Midbrain (tissue), 1 donor: ENCODE data around the gene SLC22A1.
"Not testable (repeated sequence)": the region's sequence is repeated elsewhere in the genome, so short reads cannot be mapped to it uniquely, and the experiment has no call there.

Experiments
- DNase-seq: peaks from one replicate; lab custom pipeline; 2025; lab: John Stamatoyannopoulos, UW

SLC22A1 gene

GRCh38 chr6:160137989-160138835 lies 16.6 kb downstream of the SLC22A1 start:
- DNase-seq = peak; percentile 33

GRCh38 chr6:160138839-160139419 lies 17.3 kb downstream of the SLC22A1 start:
- DNase-seq = no peak

DNA sequence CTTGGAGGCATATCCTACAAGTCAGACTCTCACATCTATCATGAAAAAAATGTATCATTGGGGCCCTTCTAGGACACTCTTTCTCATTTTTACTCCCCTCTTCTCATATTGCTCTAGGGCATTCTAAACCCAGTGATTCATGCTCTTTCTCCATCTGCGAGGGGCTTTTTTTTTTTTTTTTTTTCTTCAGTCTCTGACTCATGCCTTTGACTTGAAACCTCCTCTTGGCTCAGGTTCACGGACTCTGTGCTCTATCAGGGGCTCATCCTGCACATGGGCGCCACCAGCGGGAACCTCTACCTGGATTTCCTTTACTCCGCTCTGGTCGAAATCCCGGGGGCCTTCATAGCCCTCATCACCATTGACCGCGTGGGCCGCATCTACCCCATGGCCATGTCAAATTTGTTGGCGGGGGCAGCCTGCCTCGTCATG lies 17.8 kb downstream of the SLC22A1 start:
- no peak for DNase-seq

DNA sequence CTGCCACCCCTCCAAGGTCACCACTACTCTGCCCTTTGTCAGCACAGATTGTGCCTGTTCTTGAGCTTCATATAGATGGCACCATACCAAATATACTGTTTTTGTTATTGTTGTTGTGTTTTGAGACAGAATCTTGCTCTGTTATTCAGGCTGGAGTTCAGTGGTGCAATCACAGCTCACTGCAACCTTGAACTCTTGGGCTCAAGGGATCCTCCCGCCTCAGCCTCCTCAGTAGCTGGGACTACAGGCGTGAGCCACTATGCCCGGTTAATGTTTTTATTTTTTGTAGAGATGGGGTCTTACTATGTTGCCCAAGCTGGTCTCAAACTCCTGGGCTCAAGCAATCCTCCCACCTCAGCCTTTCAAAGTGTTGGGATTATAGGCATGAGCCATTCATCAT lies 18.9 kb downstream of the SLC22A1 start:
- DNase-seq = not testable (repeated sequence)

- no peak for DNase-seq
Observed at GRCh38 chr6:160141001-160141726, 19.5 kb downstream of the SLC22A1 start.

DNA sequence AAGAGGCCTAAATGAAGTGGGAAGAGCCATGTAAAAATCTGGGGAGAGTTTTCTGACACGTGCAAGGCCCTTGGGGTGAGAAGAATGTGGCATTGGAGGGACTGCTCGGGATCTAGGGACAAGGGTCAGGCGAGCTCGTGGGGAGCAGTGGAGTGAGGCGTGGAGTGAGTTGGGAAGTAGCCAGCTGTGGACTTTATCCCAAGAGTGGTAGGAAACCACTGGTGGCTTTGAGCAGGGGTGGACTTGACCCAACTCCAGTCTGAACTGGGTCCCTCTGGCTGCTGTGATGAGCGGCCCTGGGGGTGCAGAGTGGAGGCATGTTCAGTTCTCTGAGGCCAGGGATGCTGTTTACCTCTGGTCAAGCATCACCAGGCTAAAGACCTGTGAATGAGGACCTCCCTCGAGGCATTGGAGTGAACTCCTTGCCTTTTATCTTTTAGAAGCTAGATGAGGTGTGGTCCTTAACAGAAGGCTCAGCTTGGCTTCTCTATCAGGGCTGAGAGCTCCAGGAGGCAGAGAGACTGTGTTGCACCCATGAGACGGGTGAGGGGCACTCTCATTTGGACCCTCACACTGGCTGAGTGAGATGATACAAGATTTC lies 20.6 kb downstream of the SLC22A1 start:
- no peak for DNase-seq

- DNase-seq = no peak
Observed at GRCh38 chr6:160146454-160147145, 25.0 kb downstream of the SLC22A1 start.

GRCh38 chr6:160147146-160147536 lies 25.5 kb downstream of the SLC22A1 start:
- DNase-seq = no peak

GRCh38 chr6:160154471-160154870 lies 32.9 kb downstream of the SLC22A1 start:
- no peak for DNase-seq

DNA sequence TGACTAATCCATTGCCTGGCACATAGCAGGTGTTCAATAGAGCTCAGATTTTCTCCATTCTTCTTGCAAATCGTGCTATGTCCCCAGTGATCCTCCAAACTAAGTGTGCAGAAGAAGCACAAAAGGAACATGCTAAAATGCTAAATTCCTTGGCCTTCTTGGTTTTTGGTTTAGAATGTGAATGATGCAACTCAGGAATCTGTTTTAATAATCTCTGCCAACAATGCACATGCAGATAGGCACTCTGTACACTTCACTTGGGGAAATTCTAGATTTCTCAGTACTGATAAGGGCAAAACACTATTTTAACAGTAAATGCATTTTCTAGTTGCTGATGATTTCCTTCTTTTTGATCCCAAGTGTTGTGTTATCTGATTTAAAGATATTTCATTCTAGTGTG lies 35.2 kb downstream of the SLC22A1 start:
- no peak for DNase-seq

- no peak for DNase-seq
Observed at GRCh38 chr6:160160450-160160849, 38.8 kb downstream of the SLC22A1 start.

DNA sequence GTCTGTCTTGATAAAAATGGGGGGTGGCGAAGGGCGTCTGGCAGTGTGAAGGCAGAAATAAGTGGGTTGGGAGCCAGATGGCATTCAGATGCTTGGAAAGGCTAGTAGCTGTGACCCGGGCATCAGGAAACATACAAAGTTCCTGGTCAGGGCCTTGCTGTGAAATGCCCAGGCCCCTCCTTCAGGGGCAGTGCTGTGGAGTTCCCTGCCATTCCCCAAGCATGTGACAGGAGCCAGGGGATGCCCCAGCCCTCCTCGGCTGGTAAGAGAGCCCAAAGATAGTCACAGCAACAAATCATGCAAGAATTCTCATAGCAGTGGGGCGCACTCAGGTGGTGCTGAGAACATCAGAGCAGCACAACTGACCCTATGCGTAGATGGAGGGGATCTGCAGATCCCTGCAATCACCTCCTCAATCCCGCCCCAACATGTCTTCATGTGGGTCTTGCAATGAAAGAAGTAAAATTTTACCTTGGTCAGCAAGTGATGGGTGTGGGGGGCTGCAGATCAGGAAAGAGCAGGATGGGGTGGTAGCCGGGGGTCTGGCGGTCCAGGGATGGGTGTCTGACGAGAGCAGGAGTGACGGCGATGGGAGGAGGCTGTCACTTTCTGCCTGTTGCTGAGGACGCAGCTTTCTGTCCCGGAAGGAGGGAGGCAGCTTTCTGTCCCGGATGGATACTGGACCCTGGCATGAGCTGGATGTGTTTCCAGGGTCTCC lies 39.5 kb downstream of the SLC22A1 start:
- no peak for DNase-seq

- DNase-seq = no peak
Observed at GRCh38 chr6:160161647-160161986, 40.0 kb downstream of the SLC22A1 start.

DNA sequence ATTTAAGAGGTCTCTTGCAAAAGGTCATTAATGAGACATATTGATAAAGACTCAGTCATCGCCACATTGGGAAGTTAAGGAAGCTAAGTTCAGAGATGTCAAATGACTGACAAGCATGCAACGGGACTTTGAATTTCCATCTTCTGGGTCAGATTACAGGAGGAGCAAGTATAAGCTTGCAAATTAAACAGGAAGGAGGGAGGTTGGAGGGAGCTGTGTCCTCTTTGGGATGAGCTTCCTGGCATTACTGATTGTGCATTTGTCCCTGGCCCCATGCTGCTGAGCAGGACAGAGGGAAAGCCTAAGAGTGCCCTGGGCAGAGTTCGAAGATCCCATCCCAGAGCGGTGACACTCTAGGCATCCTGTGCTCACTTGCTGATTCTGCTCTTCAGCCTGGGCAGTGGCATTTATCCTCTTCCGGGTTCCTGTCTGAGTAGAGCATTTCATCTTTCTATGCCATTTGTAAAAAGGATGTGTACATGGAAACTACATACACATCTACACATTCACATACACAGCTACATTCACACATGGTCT lies 40.5 kb downstream of the SLC22A1 start:
- DNase-seq = no peak

GRCh38 chr6:160163425-160163824 lies 41.8 kb downstream of the SLC22A1 start:
- no peak for DNase-seq

- no peak for DNase-seq
Observed at GRCh38 chr6:160163912-160164311, 42.3 kb downstream of the SLC22A1 start.

DNA sequence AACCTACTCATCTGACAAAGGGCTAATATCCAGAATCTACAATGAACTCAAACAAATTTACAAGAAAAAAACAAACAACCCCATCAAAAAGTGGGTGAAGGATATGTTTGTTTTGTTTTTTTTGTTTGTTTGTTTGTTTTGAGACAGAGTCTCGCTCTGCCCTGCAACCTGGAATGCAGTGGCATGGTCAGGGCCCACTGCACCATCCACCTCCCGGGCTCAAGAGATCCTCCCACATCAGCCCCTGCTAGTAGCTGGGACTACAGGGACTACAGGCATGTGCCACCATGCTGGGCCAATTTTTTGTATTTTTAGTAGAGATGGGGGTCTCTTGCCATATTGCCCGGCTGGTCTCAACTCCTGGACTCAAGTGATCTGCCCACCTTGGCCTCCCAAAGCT lies 44.3 kb downstream of the SLC22A1 start:
- DNase-seq = not testable (repeated sequence)

DNA sequence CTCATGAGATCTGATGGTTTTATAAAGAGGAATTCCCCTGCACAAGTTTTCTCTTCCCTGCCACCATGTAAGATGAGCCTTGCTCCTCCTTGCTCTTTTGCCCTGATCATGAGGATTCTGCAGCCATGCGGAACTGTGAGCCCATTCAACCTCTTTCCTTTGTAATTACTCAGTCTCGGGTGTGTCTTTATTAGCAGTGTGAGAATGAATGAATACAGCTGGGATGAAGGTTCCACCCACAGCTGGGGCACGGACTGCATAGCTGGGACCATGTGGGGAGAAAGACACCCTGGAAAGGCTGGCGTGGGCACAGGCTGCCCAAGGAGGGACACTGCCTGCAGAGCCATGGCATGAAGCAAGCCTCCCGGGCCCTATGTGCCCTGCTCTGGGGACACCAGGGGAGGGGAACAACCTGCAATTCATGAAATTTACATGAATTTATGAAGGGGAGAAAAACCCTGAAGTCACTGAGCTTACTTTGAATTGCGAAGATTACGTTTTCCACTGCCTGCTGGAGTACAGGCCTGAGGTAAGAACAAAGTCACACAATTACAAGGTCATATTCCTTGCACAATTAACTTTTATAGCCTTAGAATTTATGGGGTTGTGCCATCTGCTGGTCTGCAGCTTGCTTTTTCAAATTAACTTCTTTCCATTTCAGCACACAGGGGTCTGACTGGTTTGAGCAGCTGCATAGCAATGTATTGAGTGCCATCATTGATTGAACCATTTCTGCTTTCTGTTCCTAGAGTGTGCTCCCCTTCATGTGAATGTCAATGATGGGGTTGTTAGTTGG lies 46.2 kb downstream of the SLC22A1 start:
- DNase-seq = no peak

DNA sequence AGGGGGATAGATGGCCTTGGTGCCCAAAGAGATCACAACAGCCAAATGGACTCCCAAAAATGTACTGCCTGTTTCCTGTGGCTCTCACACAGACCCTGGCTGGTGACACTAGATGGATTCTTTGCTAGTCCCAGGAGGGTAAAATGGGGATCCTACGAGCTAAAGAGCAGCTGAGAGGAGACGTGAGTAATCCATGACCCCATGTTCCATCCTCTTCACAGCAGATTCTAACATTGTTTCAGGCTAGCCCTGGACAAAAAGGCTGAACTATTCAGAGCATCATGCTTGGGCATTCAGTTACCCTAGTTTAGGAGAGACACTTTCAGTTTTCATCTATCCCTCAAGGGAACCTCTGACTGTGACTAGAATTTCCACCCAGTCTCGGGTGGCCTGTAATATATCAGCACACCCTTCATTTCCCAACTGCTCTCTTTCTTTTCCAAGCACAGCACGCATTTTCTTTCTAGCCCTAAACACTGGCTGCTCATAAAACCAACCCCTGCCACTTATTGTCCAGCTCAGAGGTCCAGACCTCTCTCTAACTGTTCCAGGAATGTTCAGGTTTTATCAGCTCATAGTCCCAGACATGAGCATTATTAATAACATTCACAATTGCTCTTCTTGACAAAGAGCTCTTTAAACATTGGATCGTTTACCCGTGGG lies 48.5 kb downstream of the SLC22A1 start:
- no peak for DNase-seq

DNA sequence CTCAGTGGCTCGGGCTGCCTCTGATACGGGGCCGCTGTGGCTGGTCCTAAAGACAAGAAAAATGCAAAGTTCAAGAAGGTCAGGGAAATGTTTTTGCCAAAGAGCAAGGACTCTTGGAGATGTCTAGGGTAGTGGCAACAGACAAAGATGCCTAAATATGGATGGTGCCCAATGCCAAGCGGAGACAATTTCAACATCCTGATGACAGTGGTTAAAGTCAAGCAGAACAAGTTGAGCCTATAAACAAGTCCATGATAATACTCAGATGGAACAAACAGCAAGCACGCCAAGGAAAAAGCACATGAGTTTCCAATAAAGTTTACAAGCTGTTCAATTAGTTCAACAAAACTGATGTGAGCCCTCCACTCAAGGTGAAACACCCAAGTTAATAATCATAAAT lies 51.1 kb downstream of the SLC22A1 start:
- no peak for DNase-seq
